HepG2 (cell line): ENCODE measurements around the gene CLHC1. TPM values are rescaled to one million over a fixed set of nuclear protein-coding genes. Genes with fewer than 3 reads are reported as not detected.

Source experiments
- CSRNP2 ChIP-seq: sonication (generic); formaldehyde crosslinking; conservative IDR thresholded peaks from 2 replicates; pipeline ENCODE4 v1.8.0; 2022; ENCODE audit warnings: low read depth, missing genetic modification reagents
- HNF1A ChIP-seq, 2 experiments: sonication (generic) in 1 of 2; formaldehyde crosslinking in 1 of 2; IDR thresholded peaks; 2 replicates each; pipeline versions ENCODE4 v1.4.0 to v1.6.1; 2016 to 2020; ENCODE audit warnings: borderline replicate concordance in 1 of 2, low read depth in 1 of 2, mild to moderate bottlenecking in 1 of 2, missing genetic modification reagents in 1 of 2
- HNF4A ChIP-seq: sonication (generic); formaldehyde crosslinking; IDR thresholded peaks from 2 replicates; pipeline ENCODE4 v1.4.0; 2020; ENCODE audit warnings: missing genetic modification reagents
- IRX3 ChIP-seq: sonication (generic); formaldehyde crosslinking; IDR thresholded peaks from 2 replicates; pipeline ENCODE4 v1.8.1; 2023; ENCODE audit warnings: mild to moderate bottlenecking, low read depth, missing genetic modification reagents, borderline replicate concordance
- KLF16 ChIP-seq, 2 experiments: sonication (generic) in 1 of 2; formaldehyde crosslinking in 1 of 2; IDR thresholded peaks; 2 replicates each; pipeline versions ENCODE4 v1.6.1 to v1.8.0; 2016 to 2023; ENCODE audit warnings: missing genetic modification reagents in 2 of 2, missing compliant biosample characterization in 1 of 2
- MAF1 ChIP-seq: sonication (generic); formaldehyde crosslinking; IDR thresholded peaks from 2 replicates; pipeline ENCODE4 v1.5.0; 2020; ENCODE audit warnings: missing genetic modification reagents, borderline replicate concordance
- NR2F1 ChIP-seq, 2 experiments: fragments of 450-650 bp in 1 of 2; formaldehyde crosslinking in 1 of 2; IDR thresholded peaks; 2 replicates each; pipeline versions ENCODE4 v1.5.0 to v1.6.1; 2016 to 2020; ENCODE audit warnings: mild to moderate bottlenecking in 1 of 2, missing compliant biosample characterization in 1 of 2, missing genetic modification reagents in 1 of 2, moderate library complexity in 1 of 2
- POLR2AphosphoS5 ChIP-seq: IDR thresholded peaks from 2 replicates; pipeline ENCODE4 v1.6.1; 2012; ENCODE audit warnings: low read depth, low read length
- RBM22 ChIP-seq: fragments of 200-400 bp; formaldehyde crosslinking; optimal IDR thresholded peaks from 2 replicates; pipeline ENCODE3; 2017; ENCODE audit warnings: mild to moderate bottlenecking, low read length, moderate library complexity
- ZNF256 ChIP-seq: sonication (generic); formaldehyde crosslinking; conservative IDR thresholded peaks from 2 replicates; pipeline ENCODE4 v1.4.0; 2020; ENCODE audit warnings: missing genetic modification reagents
- ZNF383 ChIP-seq: sonication (generic); formaldehyde crosslinking; IDR thresholded peaks from 2 replicates; pipeline ENCODE4 v1.4.0; 2020; ENCODE audit warnings: missing genetic modification reagents, mild to moderate bottlenecking, borderline replicate concordance
- ZNF546 ChIP-seq: sonication (generic); formaldehyde crosslinking; conservative IDR thresholded peaks from 2 replicates; pipeline ENCODE4 v1.8.1; 2023; ENCODE audit warnings: mild to moderate bottlenecking, missing genetic modification reagents
- ZNF770 ChIP-seq: sonication (generic); formaldehyde crosslinking; IDR thresholded peaks from 2 replicates; pipeline ENCODE4 v1.5.0; 2020; ENCODE audit warnings: mild to moderate bottlenecking, missing genetic modification reagents
- ZNF777 ChIP-seq: sonication (generic); formaldehyde crosslinking; IDR thresholded peaks from 2 replicates; pipeline ENCODE4 v1.4.0; 2020; ENCODE audit warnings: missing genetic modification reagents
- polyA plus RNA-seq, 8 experiments: library from polyadenylated mRNA; depleted of rRNA in 3 of 8; stranded (reverse) in 7 of 8; unstranded in 1 of 8; fragments of >200 nt; fragmentation: Illumina TruSeq in 4 of 8; extraction: Trizol in 4 of 8; gene quantifications; 2 replicates each; pipeline versions ENCODE4 v1.2.1 to v1.2.3, GENCODE V29; 2011 to 2016; ENCODE audit warnings: low read depth in 4 of 8, missing spikeins in 1 of 8, mixed read lengths in 1 of 8; ENCODE audit not compliant: insufficient read depth in 1 of 8
- total RNA-seq, 5 experiments: library from RNA; depleted of rRNA; stranded (reverse); fragments of >200 nt; fragmentation: Illumina TruSeq; extraction: Trizol; gene quantifications; 2 replicates each; pipeline ENCODE4 v1.2.3, GENCODE V29; 2016; ENCODE audit warnings: low read depth in 1 of 5
- TF ChIP-seq, protein P1 (sequence below): sonication (generic); formaldehyde crosslinking; IDR thresholded peaks from 2 replicates; pipeline ENCODE4 v1.5.1; 2020; ENCODE audit warnings: mild to moderate bottlenecking, missing genetic modification reagents, moderate library complexity

Gene CLHC1
- total and polyA plus RNA-seq, 2 of the 13 experiments (the other 11 are each of a cell fraction or from before 2014, with no cell fraction given), result 9.8 to 12.6 TPM

DNA sequence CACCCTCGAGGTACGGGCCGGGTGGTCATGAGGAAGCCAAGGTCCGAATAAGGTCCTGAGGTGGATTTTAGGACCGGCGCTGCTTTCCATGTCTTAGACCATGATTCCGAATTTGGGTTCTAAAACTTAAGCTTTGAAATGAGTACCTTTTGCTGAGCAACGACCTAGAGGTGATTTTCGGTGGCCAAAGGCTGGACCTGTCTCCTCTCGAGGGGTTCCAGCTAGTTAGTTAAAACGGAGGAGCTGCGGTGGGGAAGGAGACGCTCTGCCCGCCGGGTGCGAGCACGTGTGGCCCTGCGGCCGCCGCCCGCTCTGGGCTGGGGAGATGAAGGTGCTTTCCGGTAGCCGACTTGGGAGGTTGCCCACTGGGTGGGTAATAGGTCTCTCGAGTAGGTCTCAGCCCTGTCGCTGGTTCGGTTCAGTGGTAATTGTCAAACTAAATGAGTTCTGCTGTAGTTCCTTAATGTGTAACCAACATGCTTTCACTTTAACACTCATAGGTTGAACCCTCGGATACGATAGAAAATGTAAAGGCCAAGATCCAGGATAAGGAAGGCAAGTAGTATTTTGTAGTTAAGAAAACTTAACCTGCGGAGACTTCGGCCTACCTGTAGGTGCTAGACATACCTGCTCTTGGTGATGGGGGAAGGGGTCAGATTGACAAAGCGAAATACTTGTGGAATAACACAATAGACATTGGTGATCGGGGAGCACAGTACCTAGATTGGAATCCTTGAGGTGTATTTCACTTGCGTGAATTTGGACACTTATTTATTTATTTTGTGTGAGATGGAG, 967 bp upstream of the CLHC1 start (continued):
- TF ChIP-seq ZNF383 (CRISPR knock-in tag) (peak; percentile 97; the same call in 1 of the 2 replicates), CSRNP2 (no peak), NR2F1 (CRISPR knock-in tag; IDR thresholded peaks at IDR 0.05) (no peak), HNF4A (CRISPR knock-in tag) (no peak), ZNF777 (CRISPR knock-in tag) (0 out of 2 replicates have a peak, but pooled peaks have one; percentile 14), MAF1 (CRISPR knock-in tag) (0 out of 2 replicates have a peak, but pooled peaks have one; percentile 50), POLR2AphosphoS5 (peak; percentile 28; the same call in 1 of the 2 replicates), ZNF546 (CRISPR knock-in tag) (peak; percentile 17; the same call in 1 of the 2 replicates), IRX3 (no peak), ZNF770 (CRISPR knock-in tag) (0 out of 2 replicates have a peak, but pooled peaks have one; percentile 7), KLF16 (CRISPR knock-in tag; IDR thresholded peaks at IDR 0.05) (no peak), ZNF256 (peak; percentile 34; the same call in 1 of the 2 replicates), HNF1A (IDR thresholded peaks at IDR 0.05; ENCODE audit: low read depth) (no peak), HNF1A (CRISPR knock-in tag; IDR thresholded peaks at IDR 0.05; ENCODE audit: borderline replicate concordance) (peak; percentile 41; the same call in 1 of the 2 replicates), RBM22 (peak; percentile 24)
- TF ChIP-seq, protein P1, sequence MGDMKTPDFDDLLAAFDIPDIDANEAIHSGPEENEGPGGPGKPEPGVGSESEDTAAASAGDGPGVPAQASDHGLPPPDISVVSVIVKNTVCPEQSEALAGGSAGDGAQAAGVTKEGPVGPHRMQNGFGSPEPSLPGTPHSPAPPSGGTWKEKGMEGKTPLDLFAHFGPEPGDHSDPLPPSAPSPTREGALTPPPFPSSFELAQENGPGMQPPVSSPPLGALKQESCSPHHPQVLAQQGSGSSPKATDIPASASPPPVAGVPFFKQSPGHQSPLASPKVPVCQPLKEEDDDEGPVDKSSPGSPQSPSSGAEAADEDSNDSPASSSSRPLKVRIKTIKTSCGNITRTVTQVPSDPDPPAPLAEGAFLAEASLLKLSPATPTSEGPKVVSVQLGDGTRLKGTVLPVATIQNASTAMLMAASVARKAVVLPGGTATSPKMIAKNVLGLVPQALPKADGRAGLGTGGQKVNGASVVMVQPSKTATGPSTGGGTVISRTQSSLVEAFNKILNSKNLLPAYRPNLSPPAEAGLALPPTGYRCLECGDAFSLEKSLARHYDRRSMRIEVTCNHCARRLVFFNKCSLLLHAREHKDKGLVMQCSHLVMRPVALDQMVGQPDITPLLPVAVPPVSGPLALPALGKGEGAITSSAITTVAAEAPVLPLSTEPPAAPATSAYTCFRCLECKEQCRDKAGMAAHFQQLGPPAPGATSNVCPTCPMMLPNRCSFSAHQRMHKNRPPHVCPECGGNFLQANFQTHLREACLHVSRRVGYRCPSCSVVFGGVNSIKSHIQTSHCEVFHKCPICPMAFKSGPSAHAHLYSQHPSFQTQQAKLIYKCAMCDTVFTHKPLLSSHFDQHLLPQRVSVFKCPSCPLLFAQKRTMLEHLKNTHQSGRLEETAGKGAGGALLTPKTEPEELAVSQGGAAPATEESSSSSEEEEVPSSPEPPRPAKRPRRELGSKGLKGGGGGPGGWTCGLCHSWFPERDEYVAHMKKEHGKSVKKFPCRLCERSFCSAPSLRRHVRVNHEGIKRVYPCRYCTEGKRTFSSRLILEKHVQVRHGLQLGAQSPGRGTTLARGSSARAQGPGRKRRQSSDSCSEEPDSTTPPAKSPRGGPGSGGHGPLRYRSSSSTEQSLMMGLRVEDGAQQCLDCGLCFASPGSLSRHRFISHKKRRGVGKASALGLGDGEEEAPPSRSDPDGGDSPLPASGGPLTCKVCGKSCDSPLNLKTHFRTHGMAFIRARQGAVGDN (CRISPR knock-in tag), result peak; percentile 77
